ENCODE results near the gene EIF4G3.
A peak's percentile ranks its signal among the peaks of the same experiment; 100 is the strongest.
"Not testable (repeated sequence)": the region's sequence is repeated elsewhere in the genome, so short reads cannot be mapped to it uniquely, and the experiment has no call there.

EIF4G3 gene

GRCh38 chr1:21149855-21150432, 26.8 kb downstream of the EIF4G3 start:
- DNase-seq: no peak

- no peak for DNase-seq
These were observed 27.3 kb downstream of the EIF4G3 start for GRCh38 chr1:21149430-21149854.

- no peak for DNase-seq
These were observed 32.9 kb downstream of the EIF4G3 start for GRCh38 chr1:21143752-21144151.

DNA sequence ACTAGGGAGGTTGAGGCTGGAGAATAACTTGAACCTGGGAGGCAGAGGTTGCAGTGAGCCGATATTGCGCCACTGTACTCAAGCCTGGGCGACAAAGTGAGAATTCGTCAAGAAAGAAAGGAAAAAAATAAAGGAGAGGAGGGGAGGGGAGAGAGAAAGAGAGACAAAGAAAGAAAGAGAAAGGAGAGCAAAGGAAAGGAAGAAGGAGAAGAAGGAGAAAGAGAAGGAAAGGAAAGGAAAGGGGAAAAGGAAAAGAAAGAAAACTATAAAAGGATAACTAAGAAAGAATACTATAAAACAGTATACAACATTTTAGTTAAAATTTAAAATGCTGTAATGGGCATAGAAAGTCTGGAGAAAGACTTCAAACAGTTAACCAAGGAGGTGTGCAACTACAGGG, 33.6 kb downstream of the EIF4G3 start:
- DNase-seq: no peak

DNA sequence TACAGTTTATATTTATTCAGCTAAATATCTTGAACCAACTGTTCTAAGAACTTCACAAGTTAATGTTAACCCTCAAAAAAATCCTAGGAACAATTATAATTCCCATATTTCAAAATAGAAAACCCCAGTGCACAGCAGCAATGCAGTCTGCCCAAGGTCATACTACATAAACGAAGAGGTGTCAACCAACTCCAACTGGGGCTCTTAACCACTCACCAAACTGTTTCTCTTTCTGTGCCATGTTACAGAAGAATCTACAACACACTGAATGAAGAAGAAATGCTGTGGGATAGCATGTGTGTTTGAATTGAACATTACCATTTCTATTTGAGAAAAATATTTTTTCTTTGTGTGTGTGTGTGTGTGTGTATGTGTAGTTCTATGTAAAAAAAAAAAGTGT, 35.7 kb downstream of the EIF4G3 start:
- DNase-seq: no peak

DNA sequence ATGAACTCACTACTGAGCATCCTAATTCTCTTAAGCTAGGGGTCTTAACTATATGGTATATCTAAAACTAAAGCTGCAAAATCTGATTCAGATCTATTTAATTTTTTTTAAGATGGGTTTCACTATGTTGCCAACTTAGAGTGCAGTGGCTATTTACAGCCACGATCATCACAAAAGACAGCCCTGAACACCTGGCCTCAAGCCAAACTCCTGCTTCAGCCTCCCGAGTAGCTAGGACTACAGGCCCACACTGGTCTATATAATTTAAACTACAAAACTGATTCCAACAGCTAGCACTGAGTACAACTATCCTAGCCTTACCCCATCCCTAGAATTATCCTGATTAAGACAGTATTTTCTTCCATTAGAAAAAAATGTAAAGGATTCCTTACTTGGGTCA, 37.1 kb downstream of the EIF4G3 start:
- DNase-seq: peak; percentile 66

DNA sequence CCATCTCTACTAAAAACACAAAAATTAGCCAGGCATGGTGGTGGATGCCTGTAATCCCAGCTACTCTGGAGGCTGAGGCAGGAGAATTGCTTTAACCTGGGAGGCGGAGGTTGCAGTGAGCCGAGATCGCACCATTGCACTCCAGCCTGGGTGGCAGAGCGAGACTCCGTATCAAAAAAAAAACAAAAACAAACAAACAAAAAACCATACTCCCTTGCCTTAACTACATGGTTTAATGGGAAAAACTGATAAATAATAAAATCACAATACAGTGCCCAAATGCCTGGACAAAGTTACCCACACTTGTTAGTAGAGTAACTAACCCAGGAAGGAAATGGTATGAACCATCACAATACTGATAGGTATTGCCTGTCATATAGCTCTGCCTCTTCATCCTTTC, 40.4 kb downstream of the EIF4G3 start:
- not testable (repeated sequence) for DNase-seq

DNA sequence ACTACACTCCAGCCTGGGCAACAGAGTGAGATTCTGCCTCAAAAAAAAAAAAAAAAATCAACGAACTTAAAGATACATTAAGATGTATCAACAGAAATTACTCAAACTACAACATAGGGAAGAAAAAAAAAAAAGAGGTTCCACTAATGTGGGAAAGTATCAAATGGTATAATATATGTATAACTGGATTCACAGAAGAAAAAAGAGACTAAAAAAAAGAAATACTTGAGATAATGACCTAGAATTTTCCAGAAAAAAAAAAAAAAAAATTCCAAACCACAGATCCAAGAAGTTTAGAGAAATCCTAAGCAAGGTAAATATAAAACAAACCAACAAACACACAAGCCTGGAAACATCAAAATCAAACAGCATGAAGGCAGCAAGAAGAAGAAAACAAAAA, 45.5 kb downstream of the EIF4G3 start:
- no peak for DNase-seq

DNA sequence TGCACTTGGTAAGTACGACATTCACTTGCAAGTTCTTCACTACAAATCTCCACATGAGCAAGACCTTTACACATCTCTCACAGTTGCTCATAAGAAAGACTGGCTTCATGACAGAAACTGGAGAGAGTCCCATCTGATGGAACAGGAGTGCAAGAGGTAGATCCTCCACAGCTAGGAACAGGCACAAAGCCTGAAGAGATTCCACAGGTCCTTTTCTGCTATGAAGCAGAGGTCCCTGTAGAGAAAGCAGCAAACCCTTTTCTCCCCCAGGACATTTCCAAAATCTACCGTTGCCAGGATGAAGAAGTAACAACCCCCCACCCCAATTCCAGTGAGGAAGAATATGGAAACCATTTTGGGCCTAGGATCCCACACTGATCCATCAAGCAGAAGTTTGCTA, 47.3 kb downstream of the EIF4G3 start:
- DNase-seq: no peak

GRCh38 chr1:21126324-21126723, 50.4 kb downstream of the EIF4G3 start:
- no peak for DNase-seq

DNA sequence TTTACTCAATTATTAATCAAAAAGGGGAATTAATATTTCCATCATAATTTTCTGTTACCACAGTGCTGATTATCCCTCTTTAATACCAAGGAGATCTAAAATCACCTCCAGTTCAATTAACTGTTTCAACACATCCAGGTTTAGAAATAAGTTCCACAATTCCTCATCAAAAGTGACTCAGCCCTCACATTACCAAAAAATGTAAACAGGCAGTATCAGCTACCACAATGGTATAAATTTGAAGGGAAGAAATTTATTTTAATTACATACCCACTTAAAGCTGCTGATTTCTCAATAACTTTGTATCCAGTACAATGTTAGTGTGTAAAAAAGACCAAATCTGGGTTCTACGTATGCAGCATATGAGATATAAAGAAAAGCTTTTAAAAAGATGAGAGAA, 51.9 kb downstream of the EIF4G3 start:
- DNase-seq: no peak

DNA sequence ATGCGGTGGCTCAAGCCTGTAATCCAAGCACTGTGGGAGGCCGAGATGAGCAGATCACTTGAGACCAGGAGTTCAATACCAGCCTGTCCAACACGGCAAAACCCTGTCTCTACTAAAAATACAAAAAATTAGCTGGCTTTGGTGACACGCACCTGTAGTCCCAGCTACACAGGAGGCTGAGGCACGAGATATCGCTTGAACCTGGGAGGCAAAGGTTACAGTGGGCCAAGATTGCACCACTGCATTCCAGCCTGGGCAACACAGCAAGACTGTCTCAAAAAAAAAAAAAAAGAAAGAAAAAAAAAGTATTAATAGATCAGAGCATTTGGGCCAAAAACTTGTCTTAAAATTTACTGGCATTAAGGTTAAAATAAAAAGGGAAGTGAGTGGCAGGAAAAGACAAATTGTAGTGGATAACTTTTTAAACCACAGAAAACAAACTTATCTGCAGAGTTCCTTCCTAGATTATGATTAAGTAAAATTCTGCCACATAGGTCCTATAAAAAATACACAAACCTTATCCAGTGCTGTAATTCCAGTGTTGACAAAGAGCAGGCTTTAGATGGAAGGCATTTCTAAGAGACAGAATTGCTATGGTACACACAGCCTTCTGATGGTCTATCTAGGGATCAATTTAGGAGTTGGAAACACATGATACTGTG, 53.3 kb downstream of the EIF4G3 start:
- DNase-seq: no peak

DNA sequence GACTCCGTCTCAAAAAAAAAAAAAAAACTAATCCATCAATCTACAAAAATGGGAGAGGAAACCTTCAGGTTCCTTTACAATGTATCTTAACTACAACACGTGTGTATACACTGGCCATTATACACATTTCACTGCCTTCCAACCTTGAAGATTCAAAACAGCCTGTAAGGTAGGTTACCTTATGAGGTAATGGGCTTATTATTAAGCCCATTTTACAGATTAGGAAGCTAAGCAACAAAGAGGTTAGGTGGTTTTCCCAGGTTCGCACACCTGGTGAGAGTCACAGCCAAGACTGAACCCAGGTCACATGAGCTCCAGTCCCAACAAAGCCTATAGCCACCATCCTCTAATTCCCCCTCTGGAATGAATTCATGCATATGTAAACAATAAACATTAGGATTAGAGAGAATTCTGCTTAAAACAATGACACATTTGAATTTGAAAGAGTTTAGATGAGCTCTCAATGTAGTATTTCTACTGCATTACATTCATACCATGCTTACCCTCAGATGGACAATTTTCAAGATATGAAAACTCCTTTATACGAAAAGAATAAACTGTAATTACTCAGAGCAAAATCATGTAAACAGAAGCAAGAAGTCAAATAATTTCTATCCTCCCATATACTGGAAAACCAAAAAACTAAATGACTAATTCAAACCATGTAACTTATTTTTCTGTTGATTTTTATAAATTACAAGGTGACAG, 54.8 kb downstream of the EIF4G3 start:
- DNase-seq: no peak

GRCh38 chr1:21118167-21118566, 58.5 kb downstream of the EIF4G3 start:
- DNase-seq: no peak

DNA sequence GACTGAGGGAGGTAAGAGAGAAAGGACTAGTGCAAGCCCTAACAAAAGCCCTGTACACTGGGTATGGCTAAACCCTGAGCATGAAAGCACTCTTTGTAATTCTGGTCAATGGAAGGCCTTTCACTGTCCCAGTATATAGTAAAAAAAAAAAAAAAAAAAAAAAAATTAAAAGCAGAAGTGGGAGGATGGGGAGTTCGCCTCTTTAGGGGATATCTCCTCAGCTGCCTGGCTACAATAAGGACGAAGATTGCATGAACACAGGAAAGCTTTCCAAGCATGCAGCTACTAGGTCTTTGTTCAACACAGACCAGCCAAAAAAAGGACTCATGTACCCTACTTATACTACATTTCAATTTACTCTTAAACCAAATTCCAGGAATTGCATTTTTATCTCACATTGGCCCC, 59.1 kb downstream of the EIF4G3 start:
- no peak for DNase-seq

GRCh38 chr1:21117159-21117558, 59.5 kb downstream of the EIF4G3 start:
- no peak for DNase-seq

DNA sequence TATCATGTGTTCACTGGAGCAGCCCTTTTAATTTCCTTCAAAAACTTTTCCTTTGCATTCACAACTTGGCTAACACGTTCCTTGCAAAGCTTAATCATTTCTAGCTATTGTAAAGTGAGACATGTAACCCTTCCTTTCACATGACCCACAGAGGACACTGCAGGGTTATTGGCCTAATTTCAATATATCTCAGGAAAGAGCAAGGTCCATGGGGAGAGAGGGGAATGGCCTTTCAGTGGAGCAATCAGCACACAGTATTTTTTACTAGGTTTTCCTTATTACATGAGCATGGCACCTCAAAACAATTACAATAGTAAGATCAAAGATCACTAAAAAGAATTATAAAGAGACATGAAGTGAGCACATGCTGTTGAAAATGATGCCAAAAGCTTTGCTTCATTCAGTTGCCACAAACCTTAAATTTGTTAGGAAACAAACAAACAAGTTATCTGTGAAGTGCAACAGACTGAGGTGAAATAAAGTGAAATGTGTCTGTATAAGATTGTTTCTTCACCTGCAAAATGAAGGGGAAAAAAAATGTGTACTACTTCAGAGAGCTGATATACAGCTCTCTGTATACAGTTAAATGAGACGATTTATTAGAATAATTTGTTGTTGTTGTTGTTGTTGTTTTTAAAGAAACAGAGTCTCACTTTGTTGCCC, 61.5 kb downstream of the EIF4G3 start:
- DNase-seq: no peak

- DNase-seq: no peak
These were observed 62.3 kb downstream of the EIF4G3 start for GRCh38 chr1:21114431-21114830.

GRCh38 chr1:21110163-21110562, 66.5 kb downstream of the EIF4G3 start:
- DNase-seq: no peak

GRCh38 chr1:21106709-21107108, 70.0 kb downstream of the EIF4G3 start:
- no peak for DNase-seq

GRCh38 chr1:21106238-21106637, 70.5 kb downstream of the EIF4G3 start:
- no peak for DNase-seq

GRCh38 chr1:21105807-21106206, 70.9 kb downstream of the EIF4G3 start:
- DNase-seq: no peak

GRCh38 chr1:21104683-21105082, 72.0 kb downstream of the EIF4G3 start:
- no peak for DNase-seq

DNA sequence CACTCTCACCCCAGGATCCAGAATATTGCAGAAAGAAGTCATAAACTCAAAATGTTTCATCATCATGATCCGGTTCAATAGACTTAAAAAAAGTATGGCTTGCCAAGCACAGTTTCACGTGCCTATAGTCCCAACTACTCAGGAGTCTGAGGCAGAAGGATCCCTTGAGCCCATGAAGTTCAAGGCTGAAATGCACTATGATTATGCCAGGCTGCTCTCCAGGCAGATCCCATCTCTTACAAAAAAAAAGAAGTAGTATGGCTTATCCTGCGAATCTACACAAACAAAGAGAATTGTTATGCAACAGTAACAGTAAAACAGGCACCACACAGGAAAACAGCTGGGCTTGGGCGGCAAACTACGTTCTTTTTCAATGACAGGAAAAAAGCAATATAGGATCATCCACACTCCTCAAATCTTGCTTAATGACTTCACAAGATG, 76.2 kb downstream of the EIF4G3 start:
- DNase-seq: no peak

Measured in COR-L47 (cell line).